ENCODE data around the gene CMTM5.
A peak's percentile ranks its signal among the peaks of the same experiment; 100 is the strongest.

- TF ChIP-seq BACH2 (CRISPR knock-in tag; IDR thresholded peaks at IDR 0.05; ENCODE audit: borderline replicate concordance) (no peak), POU6F1 (CRISPR knock-in tag; IDR thresholded peaks at IDR 0.05; ENCODE audit: borderline replicate concordance, low read depth) (no peak), SNAI2 (CRISPR knock-in tag; IDR thresholded peaks at IDR 0.05) (no peak), RARB (CRISPR knock-in tag; IDR thresholded peaks at IDR 0.05) (no peak), ISL1 (CRISPR knock-in tag; IDR thresholded peaks at IDR 0.05) (no peak), ARNTL (CRISPR knock-in tag; IDR thresholded peaks at IDR 0.05; ENCODE audit: borderline replicate concordance, low read depth) (no peak), CREB5 (CRISPR knock-in tag; IDR thresholded peaks at IDR 0.05; ENCODE audit: low read depth) (no peak), ZFP3 (CRISPR knock-in tag; IDR thresholded peaks at IDR 0.05) (no peak), ZNF70 (CRISPR knock-in tag; IDR thresholded peaks at IDR 0.05) (no peak), OSR1 (CRISPR knock-in tag; IDR thresholded peaks at IDR 0.05) (no peak), GLIS3 (CRISPR knock-in tag; IDR thresholded peaks at IDR 0.05) (no peak), PATZ1 (CRISPR knock-in tag; IDR thresholded peaks at IDR 0.05; ENCODE audit: borderline replicate concordance) (0 out of 2 replicates have a peak, but pooled peaks have one; percentile 5), ZC3H10 (CRISPR knock-in tag; IDR thresholded peaks at IDR 0.05) (no peak)
These were observed 24.1 kb upstream of the CMTM5 start, which contains the start of gene SLC22A17 for GRCh38 chr14:23352506-23353432.
